NOMO-1 treated with dmso at 0.1 percent for 144 hours (cell line): ENCODE results near the gene BOD1L1.

Source experiments
- DNase-seq: peaks from one replicate; lab custom pipeline; 2025; ENCODE audit not compliant: unreplicated experiment; lab: John Stamatoyannopoulos, UW

BOD1L1 gene

DNA sequence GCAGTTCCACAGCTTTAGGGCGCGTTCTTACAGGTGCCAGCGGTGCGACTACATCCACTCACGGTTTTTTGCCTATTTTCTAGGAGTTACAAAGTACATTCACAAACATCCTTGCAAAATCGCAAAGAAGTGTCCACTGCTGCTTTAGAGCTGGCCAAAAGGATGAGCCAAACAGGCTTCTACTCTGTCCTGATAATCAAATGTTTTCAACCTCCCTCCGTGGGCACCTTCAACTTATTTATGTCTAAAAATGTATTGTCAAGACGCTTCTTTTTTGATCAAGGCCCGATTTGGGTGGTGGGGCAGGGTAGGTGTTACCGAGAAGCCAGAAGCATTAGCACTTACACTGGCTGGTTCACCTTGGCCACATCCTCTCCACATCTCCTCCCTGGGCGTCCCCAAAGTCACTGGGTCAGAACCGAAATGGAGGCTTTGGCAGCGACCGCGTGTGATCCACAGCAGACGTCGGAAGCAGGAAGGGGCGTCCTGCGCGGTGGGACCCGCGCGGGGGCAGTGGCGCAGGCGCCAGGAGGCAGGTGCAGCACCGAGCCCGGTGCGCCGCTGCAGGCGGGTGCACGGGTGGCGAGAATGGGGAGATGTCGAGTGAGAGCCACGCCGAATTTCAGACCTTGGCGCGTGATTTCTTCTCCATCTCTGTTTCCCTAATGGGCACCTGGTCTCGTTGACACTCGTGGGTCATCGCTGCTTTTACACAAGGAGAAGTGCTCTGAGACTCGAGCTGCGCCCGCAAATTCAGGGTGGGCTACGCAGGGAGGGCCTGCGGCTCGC, 100.1 kb downstream of the BOD1L1 start:
- DNase-seq, result no peak

- DNase-seq, result no peak
Observed at GRCh38 chr4:13526658-13527057, 100.9 kb downstream of the BOD1L1 start.

- no peak for DNase-seq
Observed at GRCh38 chr4:13525606-13526281, 101.8 kb downstream of the BOD1L1 start.

- DNase-seq, result no peak
Observed at GRCh38 chr4:13524504-13525243, 102.9 kb downstream of the BOD1L1 start.

DNA sequence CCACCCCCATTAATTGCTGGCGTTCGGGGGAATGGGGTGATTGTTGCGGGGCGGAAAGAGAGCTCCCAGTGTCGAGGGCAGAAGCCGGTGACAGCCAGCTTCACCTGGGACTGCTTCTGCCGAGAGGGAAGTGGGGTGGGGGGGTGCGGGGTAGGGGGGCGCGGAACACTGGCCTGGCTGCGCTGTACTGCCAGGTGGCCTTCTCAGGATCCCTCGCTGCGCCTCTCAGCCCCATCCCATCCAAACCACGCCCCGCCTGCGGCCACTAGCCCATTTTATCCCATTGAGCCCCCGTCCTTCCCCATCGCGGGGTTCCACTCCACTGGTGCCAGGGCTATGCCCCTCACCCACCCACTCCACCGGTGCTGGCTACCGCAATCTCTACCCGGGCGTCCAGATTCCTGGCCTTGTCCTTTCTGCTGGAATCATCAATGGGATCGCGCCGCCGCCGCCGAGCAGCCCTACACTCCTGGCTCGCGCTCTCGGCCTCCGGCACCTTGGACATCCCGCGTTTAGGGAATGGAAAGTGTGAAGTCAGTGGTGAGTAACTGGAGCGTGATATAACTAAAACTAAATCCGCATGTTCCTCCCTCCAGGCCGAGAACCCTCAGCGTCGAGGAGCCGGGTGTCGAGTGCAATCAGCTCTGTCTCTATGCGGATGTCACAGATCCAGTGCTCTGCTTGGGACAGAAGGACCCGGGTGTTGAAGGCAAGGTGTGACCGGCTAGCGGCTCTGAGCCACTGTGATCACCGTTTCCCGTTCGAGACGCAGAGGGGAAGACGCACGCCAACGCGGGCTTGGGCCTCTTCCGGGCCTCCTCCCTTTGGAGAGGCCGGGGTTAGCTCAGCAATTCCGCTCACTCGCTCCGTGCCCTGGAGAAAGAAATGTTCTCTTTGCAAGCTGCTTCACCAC, 103.7 kb downstream of the BOD1L1 start:
- DNase-seq, result no peak

DNA sequence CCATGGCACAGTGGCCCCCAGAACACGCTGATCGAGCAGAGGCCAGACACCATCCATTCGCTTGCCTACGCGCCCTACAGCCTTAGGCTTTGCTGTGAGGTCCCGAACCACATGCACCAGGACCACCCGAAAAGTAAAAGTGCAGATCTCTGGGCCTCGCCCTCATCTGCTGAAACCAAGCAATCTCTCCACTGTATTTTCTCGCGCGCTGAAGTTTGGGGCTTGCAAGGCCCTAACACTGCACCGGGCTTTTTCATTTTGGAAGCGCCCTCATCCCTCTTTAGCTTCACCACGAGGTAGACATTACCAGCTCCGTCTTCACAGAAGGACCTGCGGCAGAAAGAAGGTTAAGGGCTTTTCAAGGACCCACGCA, 104.4 kb downstream of the BOD1L1 start:
- no peak for DNase-seq

GRCh38 chr4:13522282-13523104, 105.0 kb downstream of the BOD1L1 start:
- no peak for DNase-seq

- DNase-seq, result no peak
Observed at GRCh38 chr4:13521047-13521446, 106.5 kb downstream of the BOD1L1 start.
